Left lobe of liver (tissue), 2 donors: ENCODE data around the gene SLC9A5. TPM values are rescaled to one million over a fixed set of nuclear protein-coding genes. Genes with fewer than 3 reads are reported as not detected.
A peak's percentile ranks its signal among the peaks of the same experiment; 100 is the strongest.

Source experiments
- ATAC-seq: fragments of 200-7000 bp; cut with Tn5 transposase; one replicate; pipeline ENCODE4 v1.9.1; 2020; ENCODE audit warnings: mild to moderate bottlenecking, moderate library complexity
- DNase-seq: peaks from one replicate; pipeline ENCODE4 v3.0.0-alpha.2; 2020; ENCODE audit warnings: low spot score
- total RNA-seq: library from RNA; stranded (reverse); gene quantifications from one replicate; pipeline ENCODE4 v1.2.1, GENCODE V29; 2021
- donor health status: DM: no; HTN: no; CAD: no; lungs with moderate emphysema.
- donor health status: DM: no; HTN: yes; CAD: no.

Gene SLC9A5
- 0.30 TPM for total RNA-seq

GRCh38 chr16:67248401-67249177, at the start of gene SLC9A5:
SLC9A5 (plus strand) TSS chr16:67248979; CDS start chr16:67249015, 36 bp downstream.
- ATAC-seq, result no peak
- DNase-seq, result no peak

- peak; percentile 78 for ATAC-seq
- peak; percentile 61 for DNase-seq
Measured at GRCh38 chr16:67199011-67199807, 49.6 kb upstream of the SLC9A5 start, which contains the start of gene ELMO3. ELMO3 (plus strand) TSS chr16:67199131; CDS start chr16:67199327, 196 bp downstream.

GRCh38 chr16:67199808-67200198, 49.0 kb upstream of the SLC9A5 start:
- DNase-seq (no peak), ATAC-seq (peak; percentile 5)

GRCh38 chr16:67200491-67200890, 48.3 kb upstream of the SLC9A5 start:
- ATAC-seq (no peak), DNase-seq (no peak)

- ATAC-seq (no peak), DNase-seq (no peak)
Measured at GRCh38 chr16:67201411-67202345, 47.1 kb upstream of the SLC9A5 start.

GRCh38 chr16:67202426-67202825, 46.4 kb upstream of the SLC9A5 start:
- DNase-seq, result no peak
- no peak for ATAC-seq

GRCh38 chr16:67202956-67203493, 45.8 kb upstream of the SLC9A5 start:
- ATAC-seq, result no peak
- no peak for DNase-seq

GRCh38 chr16:67204076-67204475, 44.7 kb upstream of the SLC9A5 start:
- no peak for ATAC-seq
- DNase-seq, result no peak

- DNase-seq (no peak), ATAC-seq (no peak)
Measured at GRCh38 chr16:67206129-67206837, 42.5 kb upstream of the SLC9A5 start.

GRCh38 chr16:67206838-67207248, 41.9 kb upstream of the SLC9A5 start:
- ATAC-seq (no peak), DNase-seq (no peak)

- ATAC-seq (no peak), DNase-seq (no peak)
Measured at GRCh38 chr16:67207249-67208091, 41.3 kb upstream of the SLC9A5 start.

- ATAC-seq, result no peak
Measured at GRCh38 chr16:67208154-67208896, 40.5 kb upstream of the SLC9A5 start.

GRCh38 chr16:67209565-67209964, 39.2 kb upstream of the SLC9A5 start:
- no peak for DNase-seq
- no peak for ATAC-seq

More at GRCh38 chr16:67208154-67208896, 40.5 kb upstream of the SLC9A5 start:
- DNase-seq, result no peak

- DNase-seq (peak; percentile 89), ATAC-seq (peak; percentile 89)
Measured at GRCh38 chr16:67210069-67210937, 38.5 kb upstream of the SLC9A5 start.

GRCh38 chr16:67211674-67212073, 37.1 kb upstream of the SLC9A5 start:
- ATAC-seq (no peak), DNase-seq (no peak)

GRCh38 chr16:67212766-67213165, 36.0 kb upstream of the SLC9A5 start:
- DNase-seq, result no peak
- ATAC-seq, result no peak
